HG03439 (cell line): ENCODE measurements around the gene ANKRD10.
A peak's percentile ranks its signal among the peaks of the same experiment; 100 is the strongest.
"Not testable (repeated sequence)": the region's sequence is repeated elsewhere in the genome, so short reads cannot be mapped to it uniquely, and the experiment has no call there.

Source experiments
- ATAC-seq: cut with Tn5 transposase; IDR thresholded peaks from one replicate; pipeline ENCODE4 v1.9.1; 2021; ENCODE audit warnings: mild to moderate bottlenecking, moderate library complexity; ENCODE audit not compliant: unreplicated experiment

The ANKRD10 gene

DNA sequence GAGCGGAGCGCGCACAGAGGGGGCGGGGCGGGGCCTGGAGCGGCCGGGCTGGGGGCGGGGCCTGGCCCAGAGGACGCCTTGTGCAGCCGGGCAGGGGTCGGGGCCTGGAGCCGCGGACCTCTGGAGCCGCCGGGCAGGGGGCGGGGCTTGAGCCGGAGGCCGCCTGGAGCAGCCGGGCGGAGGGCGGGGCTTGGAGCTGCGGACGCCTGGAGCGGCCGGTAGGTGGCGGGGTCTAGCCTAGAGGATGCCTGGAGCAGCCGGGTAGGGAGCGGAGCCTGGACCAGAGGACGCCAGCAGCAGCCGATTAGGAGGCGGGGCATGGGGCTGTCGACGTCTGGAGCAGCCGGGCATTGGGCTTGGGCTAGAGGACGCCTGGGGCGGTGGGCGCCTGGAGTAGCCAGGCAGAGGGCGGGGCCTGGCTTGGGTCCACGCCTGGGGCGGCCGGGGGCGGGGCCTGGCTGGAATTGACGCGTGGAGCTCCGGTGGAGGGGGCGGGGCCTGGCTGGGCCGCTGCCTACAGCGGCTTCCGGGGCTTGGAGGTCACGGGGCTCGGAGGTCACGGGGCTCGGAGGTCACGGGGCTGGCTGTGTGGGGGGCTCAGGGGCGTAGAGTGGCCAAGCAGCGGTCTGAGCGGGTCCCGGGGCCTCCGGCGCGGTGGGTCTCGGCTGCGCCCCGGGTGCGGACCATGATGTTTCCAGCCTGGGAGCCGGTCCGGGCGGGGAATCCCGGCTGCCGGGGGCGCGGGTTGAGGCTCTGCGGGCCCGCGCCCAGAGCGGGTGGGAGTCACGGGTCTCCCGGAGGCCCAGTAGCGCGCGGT lies at the start of gene ANKRD10:
TSS of gene ANKRD10 (minus strand) at position 13 of the 817 bp plus-strand sequence. CDS start 135 bp downstream, outside the sequence.
- peak; percentile 80 for ATAC-seq

DNA sequence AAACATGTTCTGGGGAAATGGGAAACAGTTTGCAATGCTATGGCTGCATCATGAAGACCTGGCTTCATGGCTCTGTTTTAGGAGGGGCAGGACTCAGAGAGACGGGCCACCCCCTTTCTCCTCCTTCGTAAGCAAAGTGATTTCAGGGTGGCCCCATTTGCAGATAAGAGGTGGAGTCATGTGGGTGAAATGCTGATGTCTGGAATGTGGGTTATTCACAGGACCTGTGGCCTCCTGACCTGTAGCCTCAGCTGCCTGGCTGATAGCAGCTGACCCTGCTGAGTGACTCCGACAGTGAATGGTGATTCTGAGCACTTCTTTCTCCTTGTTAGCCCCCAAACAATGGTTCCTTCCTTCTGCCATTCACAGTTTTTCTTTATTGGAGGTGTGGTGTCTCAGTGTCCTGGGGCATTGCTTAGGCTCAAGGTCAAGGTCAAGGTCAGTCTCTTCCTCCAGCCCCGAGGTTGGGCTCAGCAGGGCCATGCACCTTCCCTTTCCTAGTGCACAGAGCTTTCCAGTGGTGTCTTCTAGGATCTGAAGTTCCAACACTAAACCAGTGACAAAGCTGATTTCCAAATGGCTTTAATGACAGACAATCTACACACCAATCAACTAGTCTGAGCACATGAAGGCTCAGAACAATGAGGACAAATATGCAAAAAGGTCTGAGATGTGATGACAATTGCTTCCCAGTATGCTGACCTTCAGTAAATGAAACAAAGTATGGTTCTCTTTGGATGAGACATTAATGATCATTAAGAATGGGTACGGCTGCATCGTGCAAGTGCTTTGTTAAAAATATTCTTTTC lies 49.6 kb upstream of the ANKRD10 start:
- no peak for ATAC-seq

DNA sequence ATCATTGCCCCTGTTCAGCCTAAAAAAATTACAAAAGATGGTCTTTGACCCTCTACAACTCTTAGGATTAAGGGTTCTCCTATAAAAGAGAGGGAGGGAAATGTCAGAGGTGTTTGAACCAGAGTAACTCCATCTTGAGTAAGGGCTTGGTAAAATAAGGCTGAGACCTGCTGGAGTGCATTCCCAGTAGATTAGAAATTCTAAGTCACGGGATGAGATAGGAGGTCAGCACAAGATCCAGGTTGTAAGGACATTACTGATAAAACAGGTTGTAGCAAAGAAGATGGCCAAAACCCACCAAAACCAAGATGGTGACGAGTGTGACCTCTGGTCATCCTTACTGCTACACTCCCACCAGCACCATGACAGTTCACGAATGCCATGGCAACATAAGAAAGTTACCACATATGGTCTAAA lies 48.7 kb upstream of the ANKRD10 start:
- no peak for ATAC-seq

DNA sequence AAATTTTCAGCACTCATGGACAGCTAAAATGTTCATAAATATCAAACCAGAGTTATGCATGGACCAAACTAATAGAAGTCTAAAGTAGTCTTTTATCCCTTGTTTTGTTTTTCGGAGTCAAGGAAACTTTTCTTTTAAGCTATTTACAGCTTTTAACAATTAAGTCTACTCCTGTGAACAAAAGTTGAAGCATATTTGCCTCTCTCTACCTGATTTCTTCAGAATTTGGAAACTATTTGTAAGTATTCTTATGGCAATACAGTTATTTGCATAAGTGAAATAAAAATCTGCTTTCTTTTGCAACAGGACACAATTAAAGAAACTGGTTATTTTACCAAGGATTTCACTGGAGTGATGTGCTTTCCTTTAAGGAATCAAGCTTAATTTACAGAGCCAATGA lies 47.1 kb upstream of the ANKRD10 start:
- ATAC-seq = no peak

DNA sequence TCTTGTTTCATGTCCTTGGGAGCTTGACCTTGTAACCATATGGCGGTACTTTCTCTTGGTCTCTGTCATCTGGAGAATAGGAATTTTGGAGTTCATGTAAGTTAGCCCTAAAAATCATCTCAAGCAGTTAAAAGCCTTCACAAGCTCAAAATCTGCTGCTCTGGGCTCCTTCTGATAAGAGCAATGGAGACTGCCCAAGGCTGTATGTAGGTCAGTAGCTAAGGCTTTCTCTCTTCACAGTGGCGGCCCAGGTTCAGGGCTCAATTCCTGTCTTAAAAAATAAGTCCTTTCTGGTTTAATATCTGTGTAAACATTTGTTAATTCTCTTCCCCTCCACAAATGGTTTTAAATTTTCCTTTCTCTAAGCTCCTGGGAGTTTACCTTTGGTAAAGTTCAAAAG lies 45.3 kb upstream of the ANKRD10 start:
- ATAC-seq = no peak

DNA sequence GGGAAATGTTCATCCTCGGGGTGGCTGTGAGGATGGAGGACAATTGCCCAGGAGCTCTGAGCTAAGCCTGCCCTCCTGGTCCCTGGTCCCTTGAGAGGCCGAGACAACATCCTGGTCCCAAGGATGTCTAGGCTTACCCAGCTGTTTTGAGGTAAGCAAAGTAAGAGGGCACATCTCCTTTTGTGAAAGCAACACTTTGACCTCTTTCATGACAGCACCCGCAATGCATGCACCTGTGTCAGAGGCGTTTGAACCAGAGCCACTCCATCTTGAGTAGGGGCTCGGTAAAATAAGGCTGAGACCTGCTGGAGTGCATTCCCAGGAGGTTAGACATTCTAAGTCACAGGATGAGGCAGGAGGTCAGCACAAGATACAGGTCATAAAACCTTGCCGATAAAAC lies 43.1 kb upstream of the ANKRD10 start:
- no peak for ATAC-seq

DNA sequence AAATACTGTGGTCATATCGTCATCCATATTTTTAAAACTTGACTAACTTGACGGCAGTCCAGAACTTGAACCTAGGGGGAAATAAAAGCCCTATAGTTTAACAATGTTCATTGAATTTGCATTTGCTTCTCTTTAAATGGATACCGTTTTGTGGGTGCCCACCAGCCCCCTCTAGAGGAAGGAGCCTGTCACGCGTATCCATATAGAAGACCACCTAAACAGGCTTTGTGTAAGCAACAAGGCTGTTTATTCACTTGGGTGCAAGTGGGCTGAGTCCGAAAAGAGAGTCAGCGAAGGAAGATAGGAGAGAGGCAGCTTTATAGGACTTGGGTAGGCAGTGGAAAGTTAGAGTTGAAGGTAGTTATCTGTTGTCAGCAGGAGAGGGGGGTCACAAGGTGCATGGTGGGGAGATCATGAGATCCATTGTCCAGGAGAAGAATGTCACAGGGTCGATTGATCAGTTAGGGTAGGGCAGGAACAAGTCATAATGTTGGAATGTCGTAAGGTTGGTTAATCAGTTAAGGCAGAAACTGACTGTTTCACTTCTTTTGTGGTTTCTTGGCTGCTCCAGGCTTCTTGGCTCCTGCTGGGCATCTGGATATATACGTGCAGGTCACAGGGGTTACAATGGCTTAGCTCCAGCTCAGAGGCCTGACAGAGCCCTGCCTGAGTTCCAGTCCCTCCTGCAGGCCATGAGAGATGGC lies 42.5 kb upstream of the ANKRD10 start:
- no peak for ATAC-seq

DNA sequence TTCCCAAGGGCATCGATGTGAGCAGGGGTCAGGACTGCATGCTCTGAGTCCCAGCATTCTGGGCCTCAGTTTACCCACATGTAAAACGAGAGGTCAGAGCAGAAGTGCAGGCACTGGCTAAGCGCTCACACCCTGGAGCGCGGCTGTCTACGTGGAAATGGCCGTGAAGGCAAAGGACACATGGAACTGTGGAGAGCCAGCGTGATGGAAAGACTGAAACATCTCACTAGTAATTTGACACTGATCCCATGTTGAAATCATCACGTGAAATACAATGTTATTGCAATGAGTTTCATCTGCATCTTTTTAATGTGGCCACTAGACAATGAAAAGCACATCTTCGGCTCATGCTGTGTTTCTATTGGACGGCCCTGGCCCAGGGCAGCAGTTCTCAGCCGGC lies 41.3 kb upstream of the ANKRD10 start:
- ATAC-seq = not testable (repeated sequence)

DNA sequence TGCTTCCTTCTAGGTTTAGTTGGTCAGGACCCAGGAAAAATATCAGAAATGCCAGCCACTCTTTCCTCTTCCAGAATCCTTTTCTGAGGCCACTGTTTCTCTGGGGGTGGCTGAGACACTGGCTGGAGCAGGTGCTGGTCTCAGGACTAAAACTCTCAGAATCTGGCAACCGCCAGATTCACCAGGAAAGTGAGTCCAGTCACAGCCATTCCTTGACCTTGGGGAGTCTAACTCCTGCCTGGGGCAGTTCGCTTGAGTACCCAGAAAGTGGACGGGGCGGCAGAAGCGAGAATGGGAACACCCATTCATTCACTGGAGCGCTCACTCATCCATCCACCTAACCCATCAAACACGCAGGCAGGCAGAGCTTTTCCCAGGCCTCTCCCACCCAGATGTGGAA lies 40.7 kb upstream of the ANKRD10 start:
- ATAC-seq = not testable (repeated sequence)

DNA sequence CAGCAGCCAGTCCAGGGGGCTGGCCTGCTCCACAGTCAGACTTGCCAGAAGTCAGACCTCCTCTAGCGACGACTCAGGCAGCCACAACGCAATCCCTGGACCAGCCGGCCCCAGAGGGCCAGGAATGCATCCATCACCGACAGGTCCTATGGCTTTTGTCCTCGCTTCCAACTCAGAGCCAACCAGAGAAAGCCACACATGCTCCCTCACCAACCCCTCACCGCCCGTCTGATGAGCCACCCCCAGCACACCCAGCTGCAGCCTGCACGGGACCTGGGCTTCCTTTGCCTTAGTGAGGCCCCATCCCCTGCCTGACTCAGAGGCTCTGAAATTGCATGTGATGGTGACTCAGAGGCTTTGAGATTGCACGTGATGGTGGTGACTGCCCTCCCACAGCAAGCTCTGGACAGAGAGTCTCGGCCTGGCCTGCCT lies 40.2 kb upstream of the ANKRD10 start:
- not testable (repeated sequence) for ATAC-seq

DNA sequence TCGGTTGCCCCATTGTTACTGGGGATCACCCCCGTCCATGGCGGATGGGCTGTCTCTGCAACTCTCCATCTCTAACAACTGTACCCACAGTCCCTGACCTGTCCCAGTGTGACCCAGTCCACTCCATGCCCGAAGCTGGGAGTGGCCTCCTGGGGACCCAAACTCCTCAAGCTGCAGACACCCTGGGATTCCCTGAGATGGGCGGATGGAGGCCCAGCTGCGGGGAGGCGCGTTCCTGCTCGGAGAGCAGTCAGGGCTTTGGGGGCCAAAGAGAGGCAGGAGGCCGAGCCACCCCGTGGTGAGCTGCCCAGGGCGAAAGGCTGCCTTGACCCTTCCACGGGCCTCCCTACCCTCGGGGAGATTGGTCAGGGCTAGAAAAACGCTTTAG lies 39.7 kb upstream of the ANKRD10 start:
- not testable (repeated sequence) for ATAC-seq

DNA sequence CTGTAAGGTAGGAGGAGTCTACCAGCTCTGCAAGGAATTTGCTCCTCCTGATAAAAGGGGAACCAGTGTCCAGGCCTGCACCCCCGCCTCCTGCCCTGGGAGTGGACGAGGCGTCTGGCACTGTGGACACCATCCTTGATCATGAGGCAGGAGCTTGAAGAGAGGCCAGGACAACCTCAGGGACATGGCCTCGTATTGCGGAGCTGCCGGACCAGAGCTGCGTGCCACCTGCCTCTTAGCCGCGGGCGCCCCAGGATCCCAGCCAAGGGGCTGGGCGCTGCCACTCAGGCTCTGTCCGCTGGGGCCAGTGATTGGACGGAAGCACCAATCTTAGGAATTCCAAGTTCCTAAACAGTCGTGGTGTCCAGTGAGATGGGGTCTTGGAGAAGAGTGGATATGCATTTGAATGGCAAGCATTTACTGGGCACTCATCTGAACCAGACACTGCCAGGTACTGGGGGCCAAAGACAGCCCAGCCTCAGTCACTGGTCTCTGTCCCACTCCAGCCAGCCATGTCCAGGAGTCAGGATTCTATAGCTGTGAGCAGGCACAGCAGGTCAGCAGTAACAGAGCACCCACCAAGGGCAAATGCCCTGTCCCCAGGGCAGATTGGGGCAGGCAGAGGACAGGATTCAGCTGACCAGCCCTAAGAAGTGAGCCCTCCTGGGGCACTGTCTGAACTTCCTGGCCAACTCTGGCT lies 39.1 kb upstream of the ANKRD10 start:
- ATAC-seq = no peak

DNA sequence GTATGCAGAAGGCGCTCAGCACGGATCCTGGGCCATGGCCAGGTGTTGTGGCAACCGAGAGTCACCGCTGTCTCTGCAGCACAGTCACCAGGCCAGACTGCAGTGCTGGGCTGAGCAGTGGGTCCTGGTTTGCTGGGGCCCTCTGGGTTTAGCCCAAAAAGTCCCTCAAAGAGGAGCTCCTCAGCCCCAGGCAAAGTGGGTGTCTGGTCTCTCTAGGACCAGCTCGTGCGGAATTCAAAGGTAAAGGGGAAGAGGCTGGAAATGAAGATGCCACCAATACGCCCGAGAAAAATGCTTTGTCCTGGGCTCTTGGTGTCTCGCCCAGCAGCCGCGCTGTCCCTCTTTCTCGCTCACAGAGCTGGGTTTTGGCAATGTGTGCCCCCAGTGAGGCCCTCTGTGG lies 38.5 kb upstream of the ANKRD10 start:
- no peak for ATAC-seq

DNA sequence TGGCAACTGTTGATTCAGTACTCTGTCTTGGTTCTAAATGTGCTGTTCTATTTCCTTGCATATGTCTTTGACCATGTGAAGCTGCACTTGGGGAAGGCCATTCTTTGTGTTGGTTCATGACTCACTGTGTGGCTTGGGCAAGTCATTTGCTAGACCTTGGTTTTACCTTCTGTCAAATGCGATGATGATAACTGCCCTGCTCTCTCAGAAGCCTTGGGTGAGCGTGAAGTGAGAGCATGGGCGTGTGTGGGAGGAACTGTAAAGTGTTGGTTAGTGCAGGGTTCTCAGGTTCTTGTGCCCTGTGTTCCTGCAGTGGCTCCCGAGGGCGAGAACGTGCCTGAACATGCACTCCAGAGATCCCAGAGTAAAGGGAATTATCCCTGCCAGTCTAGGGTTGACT lies 37.3 kb upstream of the ANKRD10 start:
- ATAC-seq = peak; percentile 60

DNA sequence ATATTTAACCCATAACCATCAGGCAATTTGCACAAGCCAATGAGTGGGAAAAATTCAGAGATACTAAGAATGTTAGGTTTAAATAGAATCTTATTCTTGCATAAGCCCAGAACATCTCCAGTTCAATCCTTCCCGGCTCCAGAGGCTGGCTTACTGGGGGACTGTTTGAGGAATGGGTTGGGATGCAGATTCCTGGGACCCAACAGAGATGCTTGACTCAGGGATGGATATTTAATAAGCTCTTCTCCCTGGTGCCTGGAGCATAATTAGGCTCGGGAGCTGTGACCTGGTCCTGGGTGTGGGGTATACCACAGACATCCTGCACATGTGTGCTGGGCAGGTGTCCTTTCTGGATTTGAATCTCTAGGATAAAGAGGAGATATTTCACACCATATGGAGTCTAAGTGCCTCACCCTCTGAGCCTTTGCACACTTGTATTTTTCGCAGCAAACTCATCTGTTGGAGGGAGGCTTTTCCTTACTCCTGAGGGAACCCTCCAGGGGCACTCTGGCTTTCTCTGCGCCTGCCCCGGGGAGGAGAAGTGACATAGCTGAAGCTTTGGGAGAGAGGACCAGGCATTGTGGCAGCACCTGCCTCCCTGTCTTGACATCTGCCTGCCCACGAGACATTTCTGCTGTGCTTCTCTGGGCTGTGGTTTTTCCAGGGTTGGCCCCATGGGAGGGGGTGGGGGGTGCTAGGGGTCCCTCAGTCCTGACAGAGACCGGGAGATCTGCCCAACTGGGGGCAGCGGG lies 36.1 kb upstream of the ANKRD10 start:
- no peak for ATAC-seq

DNA sequence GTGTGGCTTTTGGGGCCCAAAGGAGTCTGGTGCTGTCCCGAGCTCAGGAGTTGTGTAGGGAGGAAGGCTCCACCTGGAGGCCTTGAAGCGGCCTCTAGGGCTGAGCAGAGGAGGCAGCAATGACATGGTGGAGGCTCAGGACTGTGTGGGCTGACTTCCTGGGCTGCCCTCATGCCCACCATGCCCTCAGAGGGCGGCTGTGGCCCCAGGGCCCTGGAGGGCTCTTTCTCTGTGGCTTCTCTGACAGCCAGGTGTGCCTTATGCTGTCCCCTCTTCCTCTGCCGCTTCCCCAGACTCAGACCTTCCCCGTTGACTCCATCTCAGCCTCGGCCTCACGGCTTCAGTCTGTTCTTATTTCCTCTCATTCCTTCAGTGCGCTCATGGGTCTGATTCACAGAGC lies 35.5 kb upstream of the ANKRD10 start:
- no peak for ATAC-seq

DNA sequence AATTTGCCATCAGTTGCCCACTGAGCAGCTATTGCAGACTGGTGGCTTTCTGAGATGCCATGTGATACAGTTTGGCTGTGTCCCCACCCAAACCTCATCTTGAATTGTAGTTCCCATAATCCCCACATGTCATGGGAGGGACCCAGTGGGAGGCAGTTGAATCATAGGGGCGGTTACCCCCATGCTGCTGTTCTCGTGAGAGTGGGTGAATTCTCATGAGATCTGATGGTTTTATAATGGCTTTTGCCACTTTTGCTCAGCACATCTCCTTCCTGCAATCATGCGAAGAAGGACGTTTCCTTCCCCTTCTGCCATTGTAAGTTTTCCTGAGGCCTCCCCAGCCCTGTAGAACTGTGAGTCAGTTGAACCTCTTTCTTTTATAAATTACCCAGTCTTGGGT lies 34.8 kb upstream of the ANKRD10 start:
- ATAC-seq = no peak

DNA sequence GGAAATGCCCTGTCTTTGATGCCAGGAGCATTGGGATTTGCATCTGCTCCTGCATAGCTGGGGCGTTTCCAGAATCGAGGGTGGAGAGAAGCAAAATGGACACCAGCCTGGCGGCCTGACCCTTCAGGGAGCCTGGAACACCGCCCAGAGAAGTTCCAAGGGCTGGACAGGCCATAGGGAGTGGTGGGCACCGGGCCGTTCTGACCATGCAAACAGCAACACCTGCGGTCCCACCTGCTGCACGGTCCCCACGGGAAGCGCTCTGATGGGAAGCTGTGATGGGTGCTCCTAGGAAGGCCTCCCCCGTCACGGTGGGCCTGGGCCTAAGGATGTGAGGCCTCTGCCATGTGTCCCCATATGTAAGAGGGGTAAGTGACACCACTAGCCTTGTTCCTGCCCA lies 34.2 kb upstream of the ANKRD10 start:
- no peak for ATAC-seq

DNA sequence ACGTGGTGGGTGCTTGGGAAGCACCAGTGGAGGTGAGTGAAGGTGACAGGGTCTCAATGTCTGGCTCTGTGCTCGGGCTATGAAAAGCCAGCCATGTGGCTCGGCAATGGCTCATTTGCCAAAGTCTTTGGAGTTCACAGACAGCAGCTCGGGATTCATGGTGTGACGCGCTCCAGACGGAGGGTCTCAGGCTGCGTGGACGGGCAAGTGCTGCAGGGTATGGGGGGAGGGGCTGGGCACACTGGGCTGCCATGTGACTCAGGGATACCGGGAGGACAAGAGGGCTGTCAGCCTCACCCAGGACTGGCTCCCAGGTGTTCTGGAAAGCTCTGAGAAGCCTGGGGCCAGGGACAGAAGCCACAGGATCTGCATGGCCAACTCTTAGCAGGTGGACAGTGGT lies 32.5 kb upstream of the ANKRD10 start:
- ATAC-seq = not testable (repeated sequence)

DNA sequence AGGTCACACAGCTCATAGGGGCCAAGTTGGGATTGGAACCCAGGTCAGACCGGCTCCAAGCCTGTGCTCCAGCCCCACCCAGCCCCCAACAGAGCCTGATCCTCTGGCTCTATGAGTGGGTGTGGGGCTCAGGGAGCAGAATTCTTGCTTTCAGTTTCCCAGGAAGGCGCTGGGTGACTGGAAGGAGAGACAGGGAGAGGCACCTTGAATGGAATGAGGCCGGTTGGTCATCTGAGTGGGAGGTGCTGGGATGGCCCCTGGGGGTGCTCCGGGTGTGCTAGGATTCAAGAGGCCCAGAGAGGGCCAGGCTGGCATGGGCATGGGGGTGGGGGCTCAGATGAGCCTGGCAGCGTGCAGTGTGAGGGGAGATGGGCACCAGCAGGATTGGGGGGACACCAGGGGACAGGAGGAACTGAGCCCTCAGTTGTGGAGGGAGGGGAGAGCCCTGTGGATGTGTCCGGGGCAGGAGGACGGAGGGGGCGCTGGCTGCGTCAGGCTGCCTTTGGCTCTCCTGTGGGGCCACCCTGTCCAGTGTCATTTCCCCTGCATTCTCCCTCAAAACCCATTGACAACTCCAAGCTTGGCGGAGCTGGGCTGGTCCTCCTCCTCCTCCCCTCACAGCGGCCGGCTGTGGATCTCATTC lies 31.2 kb upstream of the ANKRD10 start:
- ATAC-seq = no peak
